ENCODE results near the gene IRF2. TPM values are rescaled to one million over a fixed set of nuclear protein-coding genes. Genes with fewer than 3 reads are reported as not detected.

Gene IRF2
- total RNA-seq, 1 donor from 2014 or later: 16.1 TPM

GRCh38 chr4:184401397-184402171 is 72.8 kb downstream of the IRF2 start:
- no peak for TF ChIP-seq CTCF (IDR thresholded peaks at IDR 0.05)
- TF ChIP-seq EZH2phosphoT487 (IDR thresholded peaks at IDR 0.05): peak; percentile 92
- no peak for TF ChIP-seq EZH2 (IDR thresholded peaks at IDR 0.05)
- Mint-ChIP-seq H3K4me1 (peaks cover 33% of the 10 kb centered on the region), H3K4me3 (peak overlapping the region; percentile 25), H3K27me3 (ENCODE audit: insufficient read depth, low read depth) (peaks cover 5% of the 10 kb centered on the region), H3K27ac (peak overlapping the region; percentile 96), H3K9me3 (no peaks in the 10 kb centered on the region), H3K36me3 (peaks cover 31% of the 10 kb centered on the region)
- Histone ChIP-seq H3K27me3 (peaks cover 17% of the 10 kb centered on the region), H2AFZ (replicated peaks) (no peak overlapping the region), H3K4me2 (peak overlapping the region; percentile 67), H4K20me1 (ENCODE audit: low read depth) (peaks cover 32% of the 10 kb centered on the region), H3K4me1 (peaks cover 21% of the 10 kb centered on the region), H3K4me3 (peak overlapping the region; percentile 34), H3K9me3 (ENCODE audit: low read depth) (no peaks in the 10 kb centered on the region), H3K9ac (no peak overlapping the region), H3K27ac (peak overlapping the region; percentile 75), H3F3A (ENCODE audit: low read depth) (peaks cover 33% of the 10 kb centered on the region), H3K36me3 (no peaks in the 10 kb centered on the region), H3K79me2 (ENCODE audit: low read depth) (no peaks in the 10 kb centered on the region)
- DNase-seq (ENCODE audit: low spot score): peak; percentile 85

GRCh38 chr4:184400891-184401290 is 73.5 kb downstream of the IRF2 start:
- no peak for DNase-seq (ENCODE audit: low spot score)
- Histone ChIP-seq H3K9me3 (ENCODE audit: low read depth) (no peaks in the 10 kb centered on the region), H2AFZ (replicated peaks) (no peak overlapping the region), H3K9ac (no peak overlapping the region), H3K27me3 (peaks cover 17% of the 10 kb centered on the region), H3K79me2 (ENCODE audit: low read depth) (no peaks in the 10 kb centered on the region), H3F3A (ENCODE audit: low read depth) (peaks cover 33% of the 10 kb centered on the region), H3K4me3 (peak overlapping the region; percentile 34), H4K20me1 (ENCODE audit: low read depth) (peaks cover 32% of the 10 kb centered on the region), H3K27ac (peak overlapping the region; percentile 75), H3K4me1 (peaks cover 22% of the 10 kb centered on the region), H3K36me3 (no peaks in the 10 kb centered on the region), H3K4me2 (peak overlapping the region; percentile 67)
- Mint-ChIP-seq H3K9me3 (no peaks in the 10 kb centered on the region), H3K4me1 (peaks cover 33% of the 10 kb centered on the region), H3K27me3 (ENCODE audit: insufficient read depth, low read depth) (peaks cover 7% of the 10 kb centered on the region), H3K4me3 (no peak overlapping the region), H3K27ac (peak overlapping the region; percentile 96), H3K36me3 (peaks cover 35% of the 10 kb centered on the region)
- no peak for TF ChIP-seq CTCF (IDR thresholded peaks at IDR 0.05)
- no peak for TF ChIP-seq EZH2 (IDR thresholded peaks at IDR 0.05)
- no peak for TF ChIP-seq EZH2phosphoT487 (IDR thresholded peaks at IDR 0.05)

- H3K9me3 ChIP-seq (ENCODE audit: low read depth): no peaks in the 10 kb centered on the region
- peaks cover 17% of the 10 kb centered on the region for H3K27me3 ChIP-seq
- peaks cover 32% of the 10 kb centered on the region for H4K20me1 ChIP-seq (ENCODE audit: low read depth)
- no peak overlapping the region for H3K9ac ChIP-seq
- peaks cover 7% of the 10 kb centered on the region for H3K27me3 Mint-ChIP-seq (ENCODE audit: insufficient read depth, low read depth)
- H3K36me3 ChIP-seq: no peaks in the 10 kb centered on the region
- H3F3A ChIP-seq (ENCODE audit: low read depth): peaks cover 37% of the 10 kb centered on the region
- H3K27ac Mint-ChIP-seq: no peak overlapping the region
- no peaks in the 10 kb centered on the region for H3K9me3 Mint-ChIP-seq
- no peak for DNase-seq (ENCODE audit: low spot score)
- H3K79me2 ChIP-seq (ENCODE audit: low read depth): no peaks in the 10 kb centered on the region
- peaks cover 27% of the 10 kb centered on the region for H3K4me1 ChIP-seq
- peaks cover 37% of the 10 kb centered on the region for H3K36me3 Mint-ChIP-seq
- no peak overlapping the region for H3K4me3 Mint-ChIP-seq
- H3K27ac ChIP-seq: no peak overlapping the region
- peak overlapping the region; percentile 67 for H3K4me2 ChIP-seq
- TF ChIP-seq EZH2 (IDR thresholded peaks at IDR 0.05) (no peak), CTCF (IDR thresholded peaks at IDR 0.05) (no peak), EZH2phosphoT487 (IDR thresholded peaks at IDR 0.05) (no peak)
- peaks cover 38% of the 10 kb centered on the region for H3K4me1 Mint-ChIP-seq
- H2AFZ ChIP-seq (replicated peaks): no peak overlapping the region
- no peak overlapping the region for H3K4me3 ChIP-seq
These were observed 73.9 kb downstream of the IRF2 start for GRCh38 chr4:184400375-184400870.

All from neural progenitor cell (in vitro differentiated cells).